Epithelial cell of proximal tubule (primary cell): ENCODE measurements around the gene SH3PXD2B. TPM values are rescaled to one million over a fixed set of nuclear protein-coding genes. Genes with fewer than 3 reads are reported as not detected.
A peak's percentile ranks its signal among the peaks of the same experiment; 100 is the strongest.

Source experiments
- DNase-seq: peaks from one replicate; pipeline ENCODE4 v3.0.0-alpha.2; 2011; ENCODE audit warnings: low read depth
- H3K4me3 ChIP-seq: 2 replicates; pipeline ENCODE4 v1.5.1; 2011; ENCODE audit warnings: low read depth, mild to moderate bottlenecking, low read length
- total RNA-seq: library from RNA; depleted of rRNA; stranded (reverse); fragments of >200 nt; gene quantifications from 2 replicates; pipeline ENCODE4 v1.2.3, GENCODE V29; 2015
- TF ChIP-seq, protein P1 (sequence below): conservative IDR thresholded peaks from 2 replicates; pipeline ENCODE4 v1.5.1; 2012; ENCODE audit warnings: low read depth, mild to moderate bottlenecking, low read length

The SH3PXD2B gene
- total RNA-seq, 1 donor from 2014 or later, result 23.7 TPM

DNA sequence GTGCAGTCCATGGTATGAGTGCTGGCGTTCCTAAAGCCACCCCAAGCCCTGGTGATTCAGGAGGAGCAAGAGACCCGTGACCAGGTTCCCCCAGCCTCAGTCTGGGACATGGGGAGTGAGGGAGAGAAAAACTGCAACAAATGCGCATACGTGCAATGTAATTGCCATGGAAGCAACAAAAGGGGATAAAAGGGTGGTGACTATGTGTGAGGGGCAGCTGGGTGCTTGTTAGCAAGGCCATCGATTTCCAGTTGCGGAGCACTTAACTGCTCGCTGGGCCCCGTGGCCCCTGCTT lies 709 bp upstream of the SH3PXD2B start:
- no peak for DNase-seq
- TF ChIP-seq, protein P1, sequence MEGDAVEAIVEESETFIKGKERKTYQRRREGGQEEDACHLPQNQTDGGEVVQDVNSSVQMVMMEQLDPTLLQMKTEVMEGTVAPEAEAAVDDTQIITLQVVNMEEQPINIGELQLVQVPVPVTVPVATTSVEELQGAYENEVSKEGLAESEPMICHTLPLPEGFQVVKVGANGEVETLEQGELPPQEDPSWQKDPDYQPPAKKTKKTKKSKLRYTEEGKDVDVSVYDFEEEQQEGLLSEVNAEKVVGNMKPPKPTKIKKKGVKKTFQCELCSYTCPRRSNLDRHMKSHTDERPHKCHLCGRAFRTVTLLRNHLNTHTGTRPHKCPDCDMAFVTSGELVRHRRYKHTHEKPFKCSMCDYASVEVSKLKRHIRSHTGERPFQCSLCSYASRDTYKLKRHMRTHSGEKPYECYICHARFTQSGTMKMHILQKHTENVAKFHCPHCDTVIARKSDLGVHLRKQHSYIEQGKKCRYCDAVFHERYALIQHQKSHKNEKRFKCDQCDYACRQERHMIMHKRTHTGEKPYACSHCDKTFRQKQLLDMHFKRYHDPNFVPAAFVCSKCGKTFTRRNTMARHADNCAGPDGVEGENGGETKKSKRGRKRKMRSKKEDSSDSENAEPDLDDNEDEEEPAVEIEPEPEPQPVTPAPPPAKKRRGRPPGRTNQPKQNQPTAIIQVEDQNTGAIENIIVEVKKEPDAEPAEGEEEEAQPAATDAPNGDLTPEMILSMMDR, result no peak
- H3K4me3 ChIP-seq, result peak overlapping the region; percentile 55

DNA sequence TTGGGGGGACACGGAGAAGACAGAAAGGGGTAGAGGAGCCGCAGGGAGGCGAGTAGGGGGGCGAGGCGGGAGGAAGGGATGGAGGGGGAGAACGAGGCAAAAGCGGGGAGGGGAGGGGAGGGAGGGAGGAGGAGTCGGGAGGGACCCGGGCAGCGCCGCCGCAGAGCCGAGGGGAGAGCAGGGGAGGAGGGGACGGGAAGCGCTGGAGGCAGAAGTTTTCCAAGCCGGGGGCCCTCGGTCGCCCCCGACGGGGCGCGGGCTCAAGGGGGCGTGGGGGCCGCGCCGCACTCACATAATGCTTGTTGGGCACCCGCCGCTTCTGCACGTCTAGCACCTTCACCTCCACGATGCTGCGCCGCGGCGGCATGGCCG lies 353 bp downstream of the SH3PXD2B start:
- TF ChIP-seq, protein P1, result no peak

DNA sequence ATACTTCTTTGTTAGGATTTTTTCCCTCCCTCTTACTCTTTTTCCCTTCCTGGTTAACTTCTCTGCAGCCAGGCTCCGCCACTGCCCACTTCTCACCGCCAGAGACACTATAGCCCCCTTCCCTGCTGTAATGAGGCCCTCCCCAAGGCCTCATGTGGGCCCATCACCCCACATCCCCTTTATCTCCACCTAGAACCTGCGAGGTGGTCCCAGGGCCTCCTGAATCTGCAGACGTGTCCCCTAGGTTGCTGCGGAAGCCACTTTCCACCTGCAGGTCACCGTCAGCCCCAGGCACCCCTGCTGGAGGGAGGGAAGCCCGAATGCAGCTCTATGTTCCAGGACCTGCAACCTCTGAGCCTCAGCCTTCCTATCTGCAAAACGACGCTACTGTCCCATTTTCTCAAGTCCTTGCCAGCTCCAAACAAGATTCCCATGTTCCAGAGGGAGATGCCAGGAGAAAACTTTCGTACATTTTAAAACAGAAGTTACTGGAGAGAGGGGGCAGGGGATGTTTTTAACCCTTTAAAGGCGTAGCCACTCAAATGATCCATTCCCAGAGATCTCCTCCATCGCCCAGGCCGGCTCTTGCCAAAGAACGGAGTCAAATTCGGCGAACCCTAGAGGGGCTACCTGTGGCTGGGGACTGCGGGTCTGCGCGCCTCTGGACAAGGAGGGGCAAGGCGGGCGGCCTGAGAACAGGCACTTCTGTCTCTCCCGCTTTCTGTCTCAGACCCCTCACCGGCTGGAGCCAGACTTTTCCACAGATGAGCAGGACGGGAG lies 929 bp downstream of the SH3PXD2B start:
- no peak for DNase-seq
- peak overlapping the region; percentile 84 for H3K4me3 ChIP-seq
- TF ChIP-seq, protein P1, result peak; percentile 35

More for the DNA sequence above, 353 bp downstream of the SH3PXD2B start:
- no peak for DNase-seq
- H3K4me3 ChIP-seq, result peak overlapping the region; percentile 84

DNA sequence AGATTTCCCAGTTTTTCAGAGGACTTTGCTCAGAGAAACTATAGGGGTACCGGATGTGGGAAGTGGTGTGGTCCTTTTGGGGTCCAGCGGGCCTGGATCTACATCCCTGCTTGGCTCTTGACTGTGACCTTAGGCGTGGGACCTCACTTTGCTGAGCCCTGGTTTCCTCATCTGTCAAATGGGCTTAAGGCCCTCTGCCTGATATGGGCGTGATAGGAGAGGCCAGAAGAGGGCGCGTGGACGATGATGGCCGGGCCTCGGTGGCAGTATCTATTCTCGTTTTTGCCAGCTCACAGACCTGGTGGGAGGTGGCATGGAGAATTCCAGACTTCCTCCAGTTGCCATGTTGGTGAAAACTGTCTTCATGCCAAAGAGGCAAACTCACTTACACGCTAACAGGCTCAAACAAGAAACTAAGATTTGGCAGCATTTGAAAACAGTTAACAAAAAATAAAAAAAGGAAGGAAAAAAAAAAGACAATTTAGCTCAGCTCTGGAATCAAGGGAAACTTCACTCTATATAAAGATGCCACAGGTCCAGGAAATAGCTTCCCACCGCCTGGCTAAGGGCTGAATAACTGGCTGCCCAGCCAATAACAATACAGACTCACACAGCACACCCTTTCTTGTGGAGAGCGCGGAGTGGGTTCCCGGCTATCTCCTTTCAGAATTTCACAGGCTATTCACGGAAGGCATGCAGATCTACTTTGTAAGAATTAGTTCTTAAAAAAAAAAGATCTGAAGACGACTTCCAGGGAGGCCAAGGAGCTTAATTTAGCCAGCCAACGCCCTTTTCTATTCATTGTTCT lies 1.7 kb downstream of the SH3PXD2B start:
- H3K4me3 ChIP-seq, result peak overlapping the region; percentile 84
- no peak for DNase-seq
- TF ChIP-seq, protein P1, result no peak

DNA sequence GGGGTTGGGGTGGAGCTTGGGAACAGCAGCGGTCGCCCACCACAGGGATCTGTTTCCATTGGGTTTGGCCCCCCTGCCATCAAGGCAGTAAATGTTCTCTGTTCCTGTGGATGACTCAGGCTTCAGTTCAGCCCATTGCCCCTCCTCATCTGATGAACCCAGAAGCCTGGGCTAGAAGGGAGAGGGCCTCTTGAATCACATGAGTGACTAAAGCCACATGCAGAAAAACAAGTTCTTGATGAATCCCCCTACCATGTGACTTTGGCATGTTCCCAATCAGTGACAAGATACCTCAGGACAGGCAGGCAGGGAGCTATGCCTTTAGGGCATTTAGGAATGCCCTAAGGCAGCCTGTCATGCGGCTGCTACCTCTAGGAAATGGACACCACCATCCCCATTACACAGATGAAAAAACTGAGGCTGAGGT lies 2.5 kb downstream of the SH3PXD2B start:
- H3K4me3 ChIP-seq, result no peak overlapping the region
- TF ChIP-seq, protein P1, result no peak
- DNase-seq, result peak; percentile 53

DNA sequence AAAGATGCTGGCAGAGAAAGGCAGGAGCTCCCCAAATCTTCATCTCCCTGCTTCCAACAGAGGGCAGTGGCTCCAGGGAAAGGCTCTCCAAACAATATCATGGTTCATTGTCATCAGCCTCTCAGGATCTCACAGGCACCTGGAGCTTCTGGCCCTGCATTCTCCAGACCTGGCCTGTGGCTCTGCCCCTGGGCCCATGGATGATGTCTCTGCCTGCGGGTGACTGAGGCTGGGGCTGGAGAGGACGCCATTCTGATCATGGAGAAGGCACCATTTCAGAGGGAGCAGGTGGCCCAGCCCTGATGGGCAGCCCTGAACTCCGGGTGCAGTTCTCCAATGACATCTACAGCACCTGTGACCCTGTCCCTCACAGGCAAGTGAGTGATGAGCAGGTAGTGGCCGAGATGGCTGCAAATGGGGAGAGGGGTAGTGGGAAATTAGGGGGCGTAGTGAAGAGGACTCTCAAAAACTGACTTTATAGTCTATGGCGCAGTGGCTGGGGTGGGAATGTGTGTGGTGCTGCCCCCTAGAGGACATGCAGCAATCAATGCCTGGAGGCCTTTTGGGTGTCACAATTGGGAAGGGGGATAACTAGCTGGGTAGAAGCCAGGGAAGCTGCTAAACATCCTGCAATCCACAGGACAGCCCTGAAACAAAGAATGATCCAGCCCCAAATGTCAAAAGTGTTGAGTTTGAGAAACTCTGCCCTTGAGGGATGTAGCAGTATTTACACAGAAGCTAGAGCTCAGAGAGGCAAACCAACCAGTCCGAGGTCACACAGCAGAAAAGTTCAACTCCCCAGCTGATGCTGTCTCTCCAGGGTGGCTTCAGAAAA lies 3.2 kb downstream of the SH3PXD2B start:
- H3K4me3 ChIP-seq, result no peak overlapping the region
- TF ChIP-seq, protein P1, result peak; percentile 72
- DNase-seq, result no peak
